Measurements from ENCODE around the gene SLC14A1.

The SLC14A1 gene

GRCh38 chr18:45723567-45724355 lies at the start of gene SLC14A1:
Gene SLC14A1, plus strand, starts transcription at chr18:45724181. Its CDS starts 6,140 bp downstream, at chr18:45730321.
- no peak for DNase-seq

GRCh38 chr18:45677276-45677807 lies 46.6 kb upstream of the SLC14A1 start:
- DNase-seq: no peak

GRCh38 chr18:45678441-45678840 lies 45.5 kb upstream of the SLC14A1 start:
- no peak for DNase-seq

- DNase-seq: no peak
Observed at GRCh38 chr18:45678850-45679249, 45.1 kb upstream of the SLC14A1 start.

- no peak for DNase-seq
Observed at GRCh38 chr18:45680066-45680690, 43.8 kb upstream of the SLC14A1 start.

GRCh38 chr18:45682181-45682580 lies 41.8 kb upstream of the SLC14A1 start:
- no peak for DNase-seq

- DNase-seq: no peak
Observed at GRCh38 chr18:45684341-45685115, 39.5 kb upstream of the SLC14A1 start.

GRCh38 chr18:45686891-45687611 lies 36.9 kb upstream of the SLC14A1 start:
- DNase-seq: no peak

- no peak for DNase-seq
Observed at GRCh38 chr18:45687621-45688020, 36.4 kb upstream of the SLC14A1 start.

- DNase-seq: no peak
Observed at GRCh38 chr18:45688113-45688512, 35.9 kb upstream of the SLC14A1 start.

GRCh38 chr18:45688833-45689232 lies 35.1 kb upstream of the SLC14A1 start:
- no peak for DNase-seq

- DNase-seq: no peak
Observed at GRCh38 chr18:45689396-45689795, 34.6 kb upstream of the SLC14A1 start.

GRCh38 chr18:45690975-45691815 lies 32.8 kb upstream of the SLC14A1 start:
- DNase-seq: peak; percentile 69

GRCh38 chr18:45691816-45692179 lies 32.2 kb upstream of the SLC14A1 start:
- no peak for DNase-seq

- DNase-seq: no peak
Observed at GRCh38 chr18:45702708-45703265, 21.2 kb upstream of the SLC14A1 start.

- no peak for DNase-seq
Observed at GRCh38 chr18:45708831-45709230, 15.2 kb upstream of the SLC14A1 start.

GRCh38 chr18:45712061-45712460 lies 11.9 kb upstream of the SLC14A1 start:
- DNase-seq: no peak

- no peak for DNase-seq
Observed at GRCh38 chr18:45713239-45713638, 10.7 kb upstream of the SLC14A1 start.

GRCh38 chr18:45715212-45715780 lies 8.7 kb upstream of the SLC14A1 start:
- no peak for DNase-seq

GRCh38 chr18:45719106-45719505 lies 4.9 kb upstream of the SLC14A1 start:
- no peak for DNase-seq

GRCh38 chr18:45722899-45723298 lies 1.1 kb upstream of the SLC14A1 start:
- peak; percentile 36 for DNase-seq
